Astrocyte of the cerebellum (primary cell): ENCODE measurements around the gene PCSK1.

Source experiments
- DNase-seq: peaks from one replicate; pipeline ENCODE4 v3.0.0-alpha.2; 2011; ENCODE audit warnings: low read depth
- H3K4me3 ChIP-seq: 2 replicates; pipeline ENCODE4 v1.5.1; 2011; ENCODE audit warnings: mild to moderate bottlenecking, low read depth, low read length, moderate library complexity
- CTCF ChIP-seq: IDR thresholded peaks from 2 replicates; pipeline ENCODE4 v1.5.1; 2012; ENCODE audit warnings: low read length, low read depth, moderate library complexity, mild to moderate bottlenecking; ENCODE audit errors: missing control alignments
- in situ Hi-C: cut with HindIII; loops from 2 replicates; pipeline ENCODE4 v1.10.0; 2017; ENCODE audit warnings: low sequenced_read_pairs

Gene PCSK1

DNA sequence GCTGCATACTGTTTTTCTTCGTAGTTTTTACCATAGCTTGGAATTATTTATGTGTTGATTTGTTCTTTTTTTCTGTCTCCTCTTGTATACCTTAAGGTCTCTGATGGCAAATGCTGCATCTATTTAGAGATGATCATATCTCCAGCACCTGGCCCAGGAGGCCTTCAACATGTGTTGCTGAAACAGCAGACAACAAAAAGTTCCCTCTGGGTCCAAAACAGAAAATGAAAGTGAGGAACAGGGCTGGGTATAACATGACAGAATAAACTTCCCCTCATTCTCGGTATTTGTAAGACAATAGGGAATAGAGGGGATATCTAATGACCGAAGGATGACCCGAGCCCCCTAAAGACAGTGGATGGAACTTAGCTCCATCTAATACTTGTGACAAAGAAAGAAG is 22.7 kb upstream of the PCSK1 start:
- DNase-seq, result no peak
- in situ Hi-C loops, result no loop called here
- no peak overlapping the region for H3K4me3 ChIP-seq
- no peak for TF ChIP-seq CTCF

DNA sequence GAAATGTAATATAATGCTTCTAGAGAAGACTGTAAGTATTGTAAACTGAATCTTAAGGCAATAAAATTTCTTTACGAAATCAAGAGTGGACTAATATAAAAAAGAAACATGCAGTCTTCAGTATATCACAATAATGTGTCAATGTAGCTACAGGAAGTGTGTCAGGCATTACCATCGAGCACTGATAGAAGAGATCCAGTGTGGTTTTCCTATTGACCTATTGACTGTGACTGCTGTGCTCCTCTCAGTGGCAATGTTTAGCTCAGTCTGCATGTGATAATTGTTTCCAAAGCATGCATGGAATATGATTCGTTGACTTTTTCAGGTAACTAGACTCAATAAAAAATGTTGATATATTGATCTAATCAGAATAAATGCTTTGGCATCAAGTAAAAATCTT is 20.3 kb upstream of the PCSK1 start:
- DNase-seq, result no peak
- no peak for TF ChIP-seq CTCF
- in situ Hi-C loops, result no loop called here
- no peak overlapping the region for H3K4me3 ChIP-seq

- in situ Hi-C loops, result no loop called here
- no peak for TF ChIP-seq CTCF
- no peak for DNase-seq
- no peak overlapping the region for H3K4me3 ChIP-seq
Measured at GRCh38 chr5:96447949-96448348, 14.9 kb upstream of the PCSK1 start.

GRCh38 chr5:96440185-96440538 is 7.1 kb upstream of the PCSK1 start:
- TF ChIP-seq CTCF, result no peak

DNA sequence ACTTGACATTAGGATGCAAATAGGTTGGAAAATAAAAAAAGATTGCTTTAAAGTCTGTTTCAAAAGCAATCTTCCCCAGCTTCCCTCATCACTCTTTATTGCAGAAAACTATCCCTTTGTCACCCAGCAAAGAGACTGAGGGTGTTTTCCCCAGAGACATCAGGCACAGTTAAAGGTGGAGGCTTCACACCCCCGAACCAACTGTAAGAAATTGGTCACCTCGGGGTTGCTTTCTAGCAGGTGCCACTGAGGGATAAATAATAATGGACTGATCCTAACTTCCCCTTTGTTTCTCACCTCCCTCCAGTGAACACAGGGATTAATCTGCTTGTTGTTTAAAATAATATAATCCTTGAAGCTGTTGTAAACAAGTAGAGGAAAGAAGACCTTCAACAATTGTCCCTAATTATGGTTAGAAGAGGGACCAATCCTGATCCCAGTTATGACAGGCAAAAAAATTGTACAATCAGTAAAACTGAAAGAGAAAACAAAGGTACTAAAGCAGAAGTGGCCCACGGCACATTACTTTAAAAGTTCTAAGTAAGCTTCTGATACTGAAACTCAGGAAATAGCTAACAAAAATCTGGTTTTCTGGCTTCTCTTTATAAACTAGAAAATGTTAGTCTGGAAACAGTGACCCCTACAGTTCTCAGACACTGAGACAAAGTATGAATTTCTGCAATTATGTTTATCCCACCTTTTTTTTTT is 6.6 kb upstream of the PCSK1 start:
- no peak overlapping the region for H3K4me3 ChIP-seq
- TF ChIP-seq CTCF, result no peak
- DNase-seq, result no peak
- in situ Hi-C loops, result no loop called here

More at GRCh38 chr5:96440185-96440538, 7.1 kb upstream of the PCSK1 start:
- no peak overlapping the region for H3K4me3 ChIP-seq
- in situ Hi-C loops, result no loop called here
- no peak for DNase-seq

DNA sequence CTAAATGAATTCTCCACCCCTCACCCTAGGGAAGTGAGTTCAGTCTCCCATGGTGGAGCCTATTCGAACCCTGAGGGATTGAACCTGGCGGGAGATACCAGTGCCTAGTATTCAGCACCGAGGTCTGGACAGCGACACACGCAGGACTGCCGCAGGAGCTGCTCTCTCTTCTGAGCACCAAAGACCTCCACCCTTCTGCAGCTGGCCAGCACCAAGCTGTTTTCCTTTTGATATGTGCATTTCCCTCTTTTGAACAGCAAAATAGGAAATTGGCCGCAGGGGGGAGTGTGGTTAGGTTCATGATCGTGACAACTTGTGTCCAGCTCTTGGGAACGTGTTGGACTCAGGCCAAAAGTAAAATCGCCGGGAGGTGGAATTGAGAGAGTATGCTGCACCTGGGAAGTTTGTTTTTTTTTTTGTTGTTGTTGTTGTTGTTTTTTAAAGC is 1.2 kb upstream of the PCSK1 start:
- peak; percentile 72 for DNase-seq
- no peak overlapping the region for H3K4me3 ChIP-seq
- in situ Hi-C loops, result no loop called here
- no peak for TF ChIP-seq CTCF
